HG02885 (cell line): ENCODE results near the gene SLC38A9.
"Not testable (repeated sequence)": the region's sequence is repeated elsewhere in the genome, so short reads cannot be mapped to it uniquely, and the experiment has no call there.

ENCODE experiments used
- ATAC-seq: cut with Tn5 transposase; IDR thresholded peaks from one replicate; pipeline ENCODE4 v1.9.1; 2021; ENCODE audit warnings: mild to moderate bottlenecking; ENCODE audit not compliant: unreplicated experiment, poor library complexity

The SLC38A9 gene

GRCh38 chr5:55711507-55712022 lies 559 bp downstream of the SLC38A9 start:
- ATAC-seq: no peak

GRCh38 chr5:55708732-55709131 lies 3.4 kb downstream of the SLC38A9 start:
- ATAC-seq: no peak

- no peak for ATAC-seq
Observed at GRCh38 chr5:55706230-55706629, 5.9 kb downstream of the SLC38A9 start.

- peak; percentile 52 for ATAC-seq
Observed at GRCh38 chr5:55702598-55703345, 9.4 kb downstream of the SLC38A9 start.

- no peak for ATAC-seq
Observed at GRCh38 chr5:55701462-55702103, 10.5 kb downstream of the SLC38A9 start.

- ATAC-seq: no peak
Observed at GRCh38 chr5:55700745-55701144, 11.4 kb downstream of the SLC38A9 start.

- peak; percentile 68 for ATAC-seq
Observed at GRCh38 chr5:55699041-55699688, 13.0 kb downstream of the SLC38A9 start.

GRCh38 chr5:55696704-55697103 lies 15.4 kb downstream of the SLC38A9 start:
- ATAC-seq: not testable (repeated sequence)

- peak; percentile 47 for ATAC-seq
Observed at GRCh38 chr5:55694152-55694830, 17.8 kb downstream of the SLC38A9 start.

- ATAC-seq: no peak
Observed at GRCh38 chr5:55692509-55692908, 19.6 kb downstream of the SLC38A9 start.

- ATAC-seq: no peak
Observed at GRCh38 chr5:55692106-55692417, 20.1 kb downstream of the SLC38A9 start.

GRCh38 chr5:55691265-55692105 lies 20.6 kb downstream of the SLC38A9 start:
- no peak for ATAC-seq

- no peak for ATAC-seq
Observed at GRCh38 chr5:55682071-55682470, 30.1 kb downstream of the SLC38A9 start.

GRCh38 chr5:55681301-55681700 lies 30.8 kb downstream of the SLC38A9 start:
- ATAC-seq: no peak

GRCh38 chr5:55680353-55680752 lies 31.8 kb downstream of the SLC38A9 start:
- no peak for ATAC-seq

- no peak for ATAC-seq
Observed at GRCh38 chr5:55679556-55679955, 32.6 kb downstream of the SLC38A9 start.

GRCh38 chr5:55675119-55675518 lies 37.0 kb downstream of the SLC38A9 start:
- no peak for ATAC-seq

- ATAC-seq: no peak
Observed at GRCh38 chr5:55674340-55674739, 37.8 kb downstream of the SLC38A9 start.

- no peak for ATAC-seq
Observed at GRCh38 chr5:55672477-55672911, 39.6 kb downstream of the SLC38A9 start.

GRCh38 chr5:55671975-55672374 lies 40.1 kb downstream of the SLC38A9 start:
- no peak for ATAC-seq
